Effector CD4-positive, alpha-beta T cell (primary cell): ENCODE data around the gene FHIT.

ENCODE experiments used
- DNase-seq: peaks from one replicate; pipeline ENCODE4 v3.0.0-alpha.2; 2020

Gene FHIT

GRCh38 chr3:60388731-60389130 is 862.5 kb downstream of the FHIT start:
- no peak for DNase-seq

GRCh38 chr3:60386306-60386705 is 864.9 kb downstream of the FHIT start:
- no peak for DNase-seq

- DNase-seq = no peak
Observed at GRCh38 chr3:60384341-60384740, 866.9 kb downstream of the FHIT start.

- DNase-seq = no peak
Observed at GRCh38 chr3:60383345-60383744, 867.9 kb downstream of the FHIT start.

GRCh38 chr3:60366486-60366885 is 884.8 kb downstream of the FHIT start:
- DNase-seq = no peak

- DNase-seq = no peak
Observed at GRCh38 chr3:60365360-60365759, 885.9 kb downstream of the FHIT start.

- no peak for DNase-seq
Observed at GRCh38 chr3:60364475-60364874, 886.8 kb downstream of the FHIT start.

- DNase-seq = no peak
Observed at GRCh38 chr3:60363817-60364216, 887.4 kb downstream of the FHIT start.

GRCh38 chr3:60355825-60356224 is 895.4 kb downstream of the FHIT start:
- DNase-seq = no peak

GRCh38 chr3:60351481-60351880 is 899.8 kb downstream of the FHIT start:
- DNase-seq = no peak

GRCh38 chr3:60344340-60344739 is 906.9 kb downstream of the FHIT start:
- no peak for DNase-seq

GRCh38 chr3:60343831-60344230 is 907.4 kb downstream of the FHIT start:
- DNase-seq = no peak

GRCh38 chr3:60339304-60339703 is 911.9 kb downstream of the FHIT start:
- DNase-seq = no peak

GRCh38 chr3:60337421-60337820 is 913.8 kb downstream of the FHIT start:
- no peak for DNase-seq

GRCh38 chr3:60336061-60336460 is 915.2 kb downstream of the FHIT start:
- DNase-seq = no peak

GRCh38 chr3:60333710-60334109 is 917.5 kb downstream of the FHIT start:
- DNase-seq = no peak

GRCh38 chr3:60330107-60330506 is 921.1 kb downstream of the FHIT start:
- no peak for DNase-seq

GRCh38 chr3:60325610-60326170 is 925.6 kb downstream of the FHIT start:
- no peak for DNase-seq

GRCh38 chr3:60323651-60324050 is 927.6 kb downstream of the FHIT start:
- no peak for DNase-seq

- DNase-seq = no peak
Observed at GRCh38 chr3:60323180-60323579, 928.1 kb downstream of the FHIT start.

GRCh38 chr3:60322298-60322856 is 928.9 kb downstream of the FHIT start:
- DNase-seq = no peak

GRCh38 chr3:60319179-60319858 is 931.9 kb downstream of the FHIT start:
- no peak for DNase-seq

- no peak for DNase-seq
Observed at GRCh38 chr3:60316121-60316797, 935.0 kb downstream of the FHIT start.

GRCh38 chr3:60313951-60314461 is 937.2 kb downstream of the FHIT start:
- no peak for DNase-seq
